Kidney epithelial cell (primary cell): Measurements from ENCODE around the gene AP5M1. TPM values are rescaled to one million over a fixed set of nuclear protein-coding genes. Genes with fewer than 3 reads are reported as not detected.
A peak's percentile ranks its signal among the peaks of the same experiment; 100 is the strongest.

ENCODE experiments used
- DNase-seq: peaks from one replicate; pipeline ENCODE4 v3.0.0-alpha.2; 2010; ENCODE audit warnings: low read depth
- H3K27me3 ChIP-seq: 2 replicates; pipeline ENCODE4 v1.6.0; 2011; ENCODE audit warnings: low read length; ENCODE audit not compliant: control insufficient read depth, insufficient read depth
- H3K36me3 ChIP-seq: 2 replicates; pipeline ENCODE4 v1.5.1; 2011; ENCODE audit warnings: low read length; ENCODE audit not compliant: control insufficient read depth, insufficient read depth
- H3K4me3 ChIP-seq: 2 replicates; pipeline ENCODE4 v1.5.1; 2011; ENCODE audit warnings: low read depth, mild to moderate bottlenecking, control low read depth, low read length
- CTCF ChIP-seq: IDR thresholded peaks from 2 replicates; pipeline ENCODE4 v1.5.1; 2011; ENCODE audit warnings: mild to moderate bottlenecking, moderate library complexity, low read length, control low read depth, inconsistent platforms; ENCODE audit not compliant: insufficient read depth, poor library complexity, severe bottlenecking
- total RNA-seq: library from RNA; depleted of rRNA; stranded (reverse); fragments of >200 nt; gene quantifications from 2 replicates; pipeline ENCODE4 v1.2.3, GENCODE V29; 2015

AP5M1 gene
- total RNA-seq, 1 donor from 2014 or later, result 22.6 TPM

DNA sequence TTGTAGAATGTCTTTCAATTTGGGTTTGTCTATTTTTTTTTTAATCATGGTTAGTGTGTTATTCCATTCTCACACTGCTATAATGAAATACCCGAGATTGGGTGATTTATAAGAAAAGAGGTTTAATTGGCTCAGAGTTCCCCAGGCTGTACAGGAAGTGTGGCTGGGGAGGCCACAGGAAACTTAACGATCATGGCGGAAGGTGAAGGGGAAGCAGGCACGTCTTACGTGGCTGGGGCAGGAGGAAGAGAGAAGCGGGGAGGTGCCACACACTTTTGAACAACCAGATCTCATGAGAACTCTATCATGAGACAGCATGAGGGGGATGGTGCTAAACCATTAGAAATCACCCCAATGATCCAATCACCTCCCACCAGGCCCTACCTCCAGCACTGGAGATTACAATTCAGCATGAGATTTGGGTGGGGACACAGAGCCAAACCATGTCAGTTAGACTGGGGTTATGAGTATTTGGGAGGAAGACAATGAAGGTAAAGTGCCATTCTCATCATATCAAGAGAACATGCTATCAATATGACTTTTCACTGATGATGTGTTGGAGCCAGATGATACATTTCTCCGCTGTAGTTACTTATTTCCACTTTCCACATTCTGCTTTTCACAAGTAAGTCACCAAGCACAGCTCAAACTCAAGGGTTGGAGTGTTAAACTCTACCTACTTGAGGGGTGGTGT is 45.8 kb downstream of the AP5M1 start:
- Histone ChIP-seq H3K4me3 (no peak overlapping the region), H3K36me3 (no peaks in the 10 kb centered on the region), H3K27me3 (no peaks in the 10 kb centered on the region)
- no peak for DNase-seq
- no peak for TF ChIP-seq CTCF

DNA sequence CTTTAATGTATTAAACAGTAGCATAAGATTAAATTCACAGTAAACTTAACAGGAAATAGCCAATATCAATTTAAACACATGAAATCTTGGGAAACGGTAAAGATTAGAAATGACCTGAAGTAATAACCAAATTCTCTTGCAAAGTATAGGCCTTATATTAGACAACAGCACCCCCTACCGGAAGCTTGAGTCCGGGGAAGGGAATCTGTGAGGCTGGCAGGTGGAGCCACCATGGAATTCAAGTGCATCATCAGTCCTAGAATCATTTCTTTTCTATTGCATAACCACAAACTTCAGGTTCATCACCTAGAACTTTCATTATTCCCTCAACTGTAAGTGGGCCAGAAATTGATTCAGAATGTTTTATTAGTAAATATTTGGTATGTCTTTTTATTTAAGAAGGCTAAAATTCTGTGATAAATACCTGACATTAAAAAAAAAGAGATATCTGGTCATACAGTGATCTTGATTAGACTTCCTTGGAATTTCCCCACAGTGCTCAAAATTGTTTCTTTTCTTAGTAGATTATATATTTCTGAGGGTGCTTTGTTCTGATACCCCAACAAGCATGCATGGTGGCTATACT is 48.6 kb downstream of the AP5M1 start:
- DNase-seq, result peak; percentile 29

GRCh38 chr14:57319636-57320192 is 50.9 kb downstream of the AP5M1 start:
- no peak for TF ChIP-seq CTCF
- Histone ChIP-seq H3K4me3 (no peak overlapping the region), H3K27me3 (no peaks in the 10 kb centered on the region), H3K36me3 (no peaks in the 10 kb centered on the region)
- DNase-seq, result no peak

More for the DNA sequence above, 48.6 kb downstream of the AP5M1 start:
- peak; percentile 85 for TF ChIP-seq CTCF
- Histone ChIP-seq H3K27me3 (no peaks in the 10 kb centered on the region), H3K4me3 (no peak overlapping the region), H3K36me3 (no peaks in the 10 kb centered on the region)

DNA sequence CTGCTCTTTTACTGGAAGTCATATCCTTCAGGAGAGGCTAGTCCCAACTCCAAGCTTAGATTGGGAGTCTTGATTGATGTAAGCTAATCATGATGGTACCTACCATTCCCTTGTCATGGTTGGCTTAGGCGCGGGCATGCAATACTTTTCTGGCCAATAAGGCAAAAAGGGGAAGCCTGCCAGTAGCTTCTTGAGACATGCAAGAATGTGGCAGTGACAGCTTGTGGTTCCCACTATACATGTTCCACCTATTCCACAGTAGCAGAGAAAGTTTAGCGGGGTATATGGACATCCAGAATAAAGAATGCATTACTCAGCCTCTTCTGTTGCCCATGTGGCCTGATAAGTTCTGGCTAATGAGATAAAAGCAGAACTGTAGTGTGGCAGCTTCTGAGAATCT is 55.0 kb downstream of the AP5M1 start:
- Histone ChIP-seq H3K4me3 (no peak overlapping the region), H3K27me3 (no peaks in the 10 kb centered on the region), H3K36me3 (no peaks in the 10 kb centered on the region)
- no peak for TF ChIP-seq CTCF
- DNase-seq, result no peak

GRCh38 chr14:57326253-57326652 is 57.5 kb downstream of the AP5M1 start:
- H3K4me3 ChIP-seq, result no peak overlapping the region
- TF ChIP-seq CTCF, result no peak
- no peaks in the 10 kb centered on the region for H3K36me3 ChIP-seq
- H3K27me3 ChIP-seq, result no peaks in the 10 kb centered on the region
- DNase-seq, result no peak
